Effector memory CD4-positive, alpha-beta T cell (primary cell): Measurements from ENCODE around the gene SHANK1.

ENCODE experiments used
- DNase-seq, 3 donors: peaks; one replicate each; pipeline ENCODE4 v3.0.0-alpha.2; 2020
- H3K27ac ChIP-seq: 2 replicates; pipeline ENCODE4 v1.7.0; 2013; ENCODE audit warnings: mild to moderate bottlenecking, low read length, moderate library complexity; ENCODE audit not compliant: insufficient read depth, poor library complexity, severe bottlenecking
- H3K27me3 ChIP-seq: replicated peaks from 2 replicates; pipeline ENCODE4 v1.7.0; 2013; ENCODE audit warnings: mild to moderate bottlenecking, low read length; ENCODE audit not compliant: insufficient read depth, control insufficient read depth, poor library complexity, severe bottlenecking
- H3K36me3 ChIP-seq: 2 replicates; pipeline ENCODE4 v1.7.0; 2013; ENCODE audit warnings: mild to moderate bottlenecking, low read length, moderate library complexity; ENCODE audit not compliant: control insufficient read depth, insufficient read depth
- H3K4me1 ChIP-seq: 2 replicates; pipeline ENCODE4 v1.7.0; 2013; ENCODE audit warnings: low read length, mild to moderate bottlenecking; ENCODE audit not compliant: control insufficient read depth, insufficient read depth, poor library complexity, severe bottlenecking
- H3K4me3 ChIP-seq: 2 replicates; pipeline ENCODE4 v1.7.0; 2013; ENCODE audit warnings: low read length, low read depth, mild to moderate bottlenecking; ENCODE audit not compliant: insufficient read depth, poor library complexity, severe bottlenecking
- H3K9me3 ChIP-seq: 2 replicates; pipeline ENCODE4 v1.7.0; 2013; ENCODE audit warnings: mild to moderate bottlenecking, low read length, moderate library complexity; ENCODE audit not compliant: control insufficient read depth

The SHANK1 gene

DNA sequence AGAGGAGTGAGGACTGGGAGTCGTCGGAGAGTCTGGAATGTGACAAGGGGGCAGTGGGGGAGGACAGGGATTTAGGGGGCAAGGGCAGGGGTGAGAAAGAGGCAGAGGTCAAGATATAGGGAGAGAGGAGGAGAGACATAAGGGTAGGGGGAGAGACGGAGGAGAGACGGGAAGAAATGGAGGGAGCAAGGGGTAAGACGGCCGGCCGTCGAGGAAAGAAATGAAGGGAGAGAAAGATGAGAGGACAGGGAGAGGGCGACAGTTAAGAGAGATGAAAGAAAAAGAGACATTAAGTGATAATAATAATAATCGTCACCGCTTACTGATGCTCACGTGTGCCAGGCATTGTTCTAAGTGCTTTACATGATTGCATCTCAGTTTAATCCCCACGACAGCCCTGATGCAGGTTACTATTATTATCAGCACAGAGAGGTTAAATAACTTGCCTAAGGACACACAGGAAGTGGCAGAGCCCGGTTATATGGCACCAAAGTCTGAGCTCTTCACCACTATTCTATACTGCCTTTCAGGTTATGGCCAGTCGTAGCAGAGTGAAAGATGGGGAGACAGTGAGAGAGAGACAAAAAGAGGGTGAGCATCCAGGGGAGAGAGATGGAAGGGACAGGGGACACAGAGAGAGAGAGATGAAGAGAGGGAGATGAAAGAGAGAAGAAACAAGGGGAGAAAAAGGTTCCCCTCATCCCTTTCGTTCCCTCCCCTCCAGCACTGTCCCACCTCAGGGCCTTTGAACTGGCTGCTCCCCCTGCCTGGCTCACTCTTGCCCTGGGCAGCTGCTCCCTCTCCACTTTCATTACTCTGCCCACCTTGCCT lies 56.7 kb downstream of the SHANK1 start:
- Histone ChIP-seq H3K27me3 (peaks cover 34% of the 10 kb centered on the region), H3K4me1 (peaks cover 22% of the 10 kb centered on the region), H3K36me3 (no peaks in the 10 kb centered on the region), H3K4me3 (no peak overlapping the region), H3K9me3 (no peaks in the 10 kb centered on the region), H3K27ac (no peak overlapping the region)
- no peak for DNase-seq

DNA sequence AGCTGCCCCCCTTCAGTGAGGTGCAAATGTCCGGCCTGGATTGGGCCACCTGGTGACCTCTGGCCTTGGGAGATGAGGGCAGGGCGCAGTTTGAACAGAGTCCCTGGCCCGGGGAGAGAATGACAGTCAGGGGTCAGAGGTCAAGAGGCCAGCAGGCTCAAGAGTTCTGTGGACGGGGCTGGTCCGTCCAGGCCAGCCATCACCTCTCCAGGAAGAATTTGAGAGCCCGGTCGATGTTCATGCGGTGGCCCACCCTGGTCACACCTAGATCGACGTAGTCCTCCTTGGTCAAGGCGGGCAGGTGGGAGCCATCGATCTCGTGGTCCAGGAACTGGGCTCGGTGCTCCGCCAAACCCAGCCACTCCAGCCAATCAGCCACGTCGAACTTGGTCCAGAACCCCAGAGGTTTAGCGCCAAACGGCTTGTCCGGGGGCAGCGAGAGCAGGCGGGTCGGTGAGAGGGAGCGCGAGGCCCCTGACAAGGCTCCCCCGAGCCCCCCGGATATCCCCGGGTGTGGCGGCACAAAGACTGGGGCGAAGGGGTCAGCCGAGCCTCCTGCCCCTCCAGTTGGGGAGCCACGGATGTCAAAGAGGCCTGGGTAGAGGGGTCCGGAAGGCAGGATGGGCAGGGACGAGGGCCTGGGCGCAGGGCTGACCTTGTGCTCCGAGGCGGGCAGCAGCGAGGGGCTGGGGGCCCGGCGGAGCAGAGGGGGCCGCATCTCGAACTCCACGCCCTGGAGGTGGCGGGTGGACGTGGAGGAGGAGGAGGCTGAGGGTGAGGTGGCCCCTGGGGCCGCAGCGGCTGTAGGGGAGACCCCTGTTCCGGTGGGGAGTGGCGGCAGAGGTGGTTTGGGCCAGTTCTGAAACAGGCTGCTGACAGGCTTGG lies 57.6 kb downstream of the SHANK1 start:
- Histone ChIP-seq H3K9me3 (no peaks in the 10 kb centered on the region), H3K36me3 (no peaks in the 10 kb centered on the region), H3K27ac (no peak overlapping the region), H3K4me1 (peaks cover 18% of the 10 kb centered on the region), H3K4me3 (no peak overlapping the region), H3K27me3 (peaks cover 33% of the 10 kb centered on the region)
- no peak for DNase-seq

DNA sequence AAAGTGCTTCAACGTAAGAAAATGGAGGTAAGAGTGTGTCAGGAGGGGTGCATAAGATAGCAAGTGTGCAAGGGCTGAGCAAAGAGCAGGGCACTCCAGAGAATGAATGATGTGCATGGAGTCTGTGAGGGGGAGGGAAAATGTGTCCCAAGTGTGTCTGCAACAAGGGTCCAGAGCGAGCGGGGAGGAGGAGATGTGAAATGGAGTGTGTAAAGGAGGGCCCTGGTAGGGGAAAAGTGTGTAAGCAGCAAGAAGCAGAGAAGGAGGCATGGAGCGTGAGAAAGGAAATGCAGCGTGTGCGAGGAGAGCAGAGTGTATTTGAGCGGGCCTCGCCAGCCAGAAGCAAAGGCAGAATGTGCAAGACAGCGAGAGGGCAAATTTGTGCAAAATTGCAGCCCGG lies 58.6 kb downstream of the SHANK1 start:
- H3K4me1 ChIP-seq, result peaks cover 14% of the 10 kb centered on the region
- H3K4me3 ChIP-seq, result no peak overlapping the region
- peaks cover 31% of the 10 kb centered on the region for H3K27me3 ChIP-seq
- no peak for DNase-seq
- no peaks in the 10 kb centered on the region for H3K9me3 ChIP-seq
- no peak overlapping the region for H3K27ac ChIP-seq
- no peaks in the 10 kb centered on the region for H3K36me3 ChIP-seq

DNA sequence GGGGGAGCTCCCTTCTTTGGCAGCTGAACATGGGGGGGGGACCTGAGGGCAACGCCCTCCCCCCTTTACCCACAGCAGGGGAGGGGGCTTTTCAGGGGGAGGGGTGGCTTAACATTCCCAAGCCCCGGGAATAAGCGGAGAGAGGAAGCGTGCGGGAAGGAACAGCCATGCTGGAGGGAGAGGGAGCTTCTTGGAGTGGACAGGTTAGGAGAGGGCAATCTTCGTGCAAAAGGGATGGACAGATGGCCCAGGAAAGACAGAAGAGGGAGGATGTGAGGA lies 59.6 kb downstream of the SHANK1 start:
- H3K27ac ChIP-seq, result no peak overlapping the region
- no peaks in the 10 kb centered on the region for H3K36me3 ChIP-seq
- peaks cover 14% of the 10 kb centered on the region for H3K4me1 ChIP-seq
- no peaks in the 10 kb centered on the region for H3K9me3 ChIP-seq
- no peak overlapping the region for H3K4me3 ChIP-seq
- no peak for DNase-seq
- H3K27me3 ChIP-seq, result peaks cover 31% of the 10 kb centered on the region

DNA sequence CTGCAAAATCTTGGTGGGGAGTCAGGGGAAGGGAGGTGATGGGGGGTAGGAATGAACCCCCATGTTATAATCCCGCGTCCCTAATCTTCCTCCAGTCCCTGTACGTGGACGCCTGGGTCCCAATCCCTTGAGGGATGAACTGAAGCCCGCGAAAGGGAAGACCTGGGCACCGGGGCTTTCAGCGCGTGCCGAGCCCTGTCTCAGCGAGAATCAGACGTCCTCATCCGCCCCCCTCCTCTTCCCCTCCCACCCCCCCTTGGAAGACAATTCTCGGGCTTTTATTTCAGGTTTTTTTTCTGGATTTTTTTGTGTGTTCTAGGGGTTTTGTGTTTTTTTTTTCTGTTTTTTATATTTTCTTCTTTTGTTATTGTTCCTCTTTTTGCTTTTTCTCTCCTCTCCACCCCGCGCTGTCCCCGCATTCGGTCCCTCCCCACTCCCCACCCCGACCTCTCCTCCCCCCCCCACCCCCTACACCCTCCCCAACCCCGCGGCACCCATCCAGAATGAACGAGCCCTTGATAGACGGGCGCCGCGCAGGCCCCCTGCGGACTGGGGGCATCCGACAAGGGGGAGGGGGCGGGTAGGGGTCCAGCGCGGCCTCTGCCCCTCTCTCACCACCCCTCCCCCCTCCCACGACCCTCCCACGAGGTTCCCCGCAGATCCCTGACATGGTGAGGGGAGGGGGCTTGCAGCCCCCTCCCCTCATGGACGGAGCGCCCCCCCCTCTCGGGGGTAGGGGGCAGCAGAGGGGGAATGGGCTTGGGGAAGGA lies 60.1 kb downstream of the SHANK1 start:
- peaks cover 14% of the 10 kb centered on the region for H3K4me1 ChIP-seq
- H3K4me3 ChIP-seq, result no peak overlapping the region
- no peaks in the 10 kb centered on the region for H3K36me3 ChIP-seq
- no peak for DNase-seq
- H3K9me3 ChIP-seq, result no peaks in the 10 kb centered on the region
- no peak overlapping the region for H3K27ac ChIP-seq
- peaks cover 31% of the 10 kb centered on the region for H3K27me3 ChIP-seq

DNA sequence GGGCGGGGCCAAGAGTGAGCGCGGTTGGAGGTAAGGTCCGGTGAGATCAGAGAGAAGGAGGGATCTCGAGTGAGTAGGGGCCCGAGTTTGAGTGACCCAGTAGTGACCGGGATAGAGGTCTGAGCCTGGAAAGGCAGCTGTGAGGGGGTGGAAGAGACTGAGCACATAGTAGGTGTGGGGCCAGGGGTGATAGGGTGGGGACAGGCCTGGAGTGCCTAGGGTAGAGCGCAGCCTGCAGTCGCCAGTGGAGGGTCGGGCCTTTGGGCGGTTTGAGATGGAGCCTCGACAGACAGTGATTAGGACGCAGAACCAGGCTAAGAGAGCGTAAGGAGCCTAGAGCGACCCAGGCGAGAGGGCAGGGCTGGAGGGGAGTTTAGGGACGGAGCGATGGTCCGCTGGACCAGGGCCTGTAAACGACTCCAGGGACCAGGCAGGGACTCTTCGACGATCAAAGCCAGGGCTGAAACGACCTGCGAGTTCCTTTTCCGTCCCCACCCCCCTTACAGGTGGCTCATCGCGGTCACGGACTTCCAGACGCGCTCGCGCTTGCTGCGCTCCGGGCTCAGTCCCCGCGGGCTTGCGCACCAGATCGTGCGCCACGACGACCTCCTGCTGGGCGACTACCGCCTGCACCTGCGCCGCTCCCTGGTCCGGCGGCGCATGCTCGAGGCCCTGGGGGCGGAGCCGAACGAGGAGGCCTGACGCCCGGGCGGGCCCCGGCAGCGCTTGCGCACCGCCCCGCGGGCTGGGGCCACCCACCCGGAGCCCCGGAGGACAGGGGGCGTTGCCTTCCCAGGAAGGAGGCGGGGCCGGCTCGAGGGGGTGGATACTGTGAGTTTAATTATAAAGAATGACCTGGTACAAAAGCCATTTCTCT lies 60.9 kb downstream of the SHANK1 start:
- no peak overlapping the region for H3K4me3 ChIP-seq
- H3K27ac ChIP-seq, result no peak overlapping the region
- no peak for DNase-seq

DNA sequence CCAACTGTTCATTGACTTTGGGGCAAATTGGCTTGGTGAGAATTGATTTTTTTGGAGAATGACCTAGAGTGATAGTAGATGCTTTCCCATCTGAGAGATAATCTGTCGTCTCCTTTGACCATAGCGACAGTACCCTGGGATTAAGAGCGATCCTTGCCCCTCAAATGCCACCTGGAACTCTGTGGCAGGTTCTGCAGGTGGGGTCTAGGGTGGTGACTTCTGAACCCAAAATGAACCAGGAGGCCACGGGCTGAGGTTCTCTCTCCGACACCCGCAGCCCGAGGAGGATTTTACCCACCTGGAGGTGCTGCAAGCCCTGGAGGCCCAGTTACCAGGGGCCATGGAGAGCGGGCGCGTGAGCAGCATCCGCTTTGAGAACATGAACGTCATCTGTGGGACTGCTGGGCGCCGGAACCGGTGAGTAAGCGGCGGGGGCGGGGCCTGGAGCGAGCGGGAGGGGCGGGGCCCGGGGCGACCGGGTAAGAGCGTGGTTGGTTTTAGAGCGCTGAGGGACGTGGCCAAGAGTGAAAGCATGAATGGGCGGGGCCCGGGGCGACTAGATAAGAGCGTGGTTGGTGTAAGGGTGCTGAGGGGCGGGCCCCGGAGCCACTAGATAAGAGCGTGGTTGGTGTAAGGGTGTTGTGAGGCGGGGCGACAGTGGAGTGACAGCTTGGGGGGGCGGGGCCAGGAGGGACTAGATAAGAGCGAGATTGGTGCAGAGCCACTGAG lies 61.7 kb downstream of the SHANK1 start:
- Histone ChIP-seq H3K9me3 (no peaks in the 10 kb centered on the region), H3K36me3 (no peaks in the 10 kb centered on the region), H3K27ac (no peak overlapping the region), H3K4me3 (no peak overlapping the region), H3K27me3 (peaks cover 31% of the 10 kb centered on the region), H3K4me1 (peaks cover 14% of the 10 kb centered on the region)
- peak; percentile 22 to 49 (median 27) for DNase-seq

More for the DNA sequence above, 60.9 kb downstream of the SHANK1 start:
- H3K9me3 ChIP-seq, result no peaks in the 10 kb centered on the region
- H3K36me3 ChIP-seq, result no peaks in the 10 kb centered on the region
- peaks cover 31% of the 10 kb centered on the region for H3K27me3 ChIP-seq
- peaks cover 14% of the 10 kb centered on the region for H3K4me1 ChIP-seq

DNA sequence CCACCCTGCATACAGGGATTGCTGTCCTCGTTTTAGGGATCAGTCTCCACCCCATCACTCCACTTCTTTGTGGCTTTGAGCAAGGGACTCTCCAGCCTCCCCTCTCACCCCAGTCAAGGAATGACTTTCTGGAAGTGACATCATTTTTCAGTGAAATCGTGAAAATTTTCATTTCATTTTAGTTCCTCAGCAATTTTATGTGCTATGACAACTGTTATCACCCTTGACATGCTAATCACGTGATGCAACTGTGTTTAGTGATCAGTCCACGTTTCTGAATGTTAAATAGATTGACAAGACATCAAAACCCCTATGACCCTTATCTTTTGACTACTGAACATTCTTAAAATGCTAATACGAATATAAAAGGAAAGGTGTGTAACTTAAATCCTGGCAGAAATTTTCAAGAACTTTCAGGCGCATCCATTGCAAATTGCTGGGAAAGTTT lies 62.4 kb downstream of the SHANK1 start:
- no peak for DNase-seq
- Histone ChIP-seq H3K9me3 (no peaks in the 10 kb centered on the region), H3K36me3 (no peaks in the 10 kb centered on the region), H3K4me1 (peaks cover 14% of the 10 kb centered on the region), H3K4me3 (no peak overlapping the region), H3K27me3 (peaks cover 31% of the 10 kb centered on the region), H3K27ac (no peak overlapping the region)

DNA sequence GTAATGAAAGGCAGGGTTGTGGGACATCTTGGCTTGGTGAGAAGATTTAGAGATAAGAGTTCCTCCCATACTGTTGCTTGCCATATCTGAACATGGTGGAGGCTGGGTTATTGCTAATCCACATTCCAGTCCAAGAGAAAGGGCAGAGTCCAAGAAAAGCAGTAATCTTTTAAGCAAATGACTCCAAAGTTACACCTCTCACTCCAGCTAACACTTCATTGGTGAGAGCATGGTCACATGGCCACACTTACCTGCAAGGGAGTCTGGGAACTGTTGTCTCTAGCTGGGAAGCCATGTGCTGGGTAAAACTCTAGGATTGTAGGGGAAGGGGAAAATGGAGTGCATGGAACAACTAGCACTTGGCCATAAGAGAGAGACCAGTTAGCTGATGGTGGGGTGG lies 64.7 kb downstream of the SHANK1 start:
- Histone ChIP-seq H3K36me3 (no peaks in the 10 kb centered on the region), H3K9me3 (no peaks in the 10 kb centered on the region), H3K27me3 (peaks cover 23% of the 10 kb centered on the region), H3K4me1 (peaks cover 14% of the 10 kb centered on the region), H3K4me3 (no peak overlapping the region), H3K27ac (no peak overlapping the region)
- no peak for DNase-seq
